HG03521 (cell line): Measurements from ENCODE around the gene TIGD1.

Experiments used
- ATAC-seq: cut with Tn5 transposase; IDR thresholded peaks from one replicate; pipeline ENCODE4 v1.9.1; 2021; ENCODE audit warnings: mild to moderate bottlenecking, moderate library complexity; ENCODE audit not compliant: unreplicated experiment

TIGD1 gene

DNA sequence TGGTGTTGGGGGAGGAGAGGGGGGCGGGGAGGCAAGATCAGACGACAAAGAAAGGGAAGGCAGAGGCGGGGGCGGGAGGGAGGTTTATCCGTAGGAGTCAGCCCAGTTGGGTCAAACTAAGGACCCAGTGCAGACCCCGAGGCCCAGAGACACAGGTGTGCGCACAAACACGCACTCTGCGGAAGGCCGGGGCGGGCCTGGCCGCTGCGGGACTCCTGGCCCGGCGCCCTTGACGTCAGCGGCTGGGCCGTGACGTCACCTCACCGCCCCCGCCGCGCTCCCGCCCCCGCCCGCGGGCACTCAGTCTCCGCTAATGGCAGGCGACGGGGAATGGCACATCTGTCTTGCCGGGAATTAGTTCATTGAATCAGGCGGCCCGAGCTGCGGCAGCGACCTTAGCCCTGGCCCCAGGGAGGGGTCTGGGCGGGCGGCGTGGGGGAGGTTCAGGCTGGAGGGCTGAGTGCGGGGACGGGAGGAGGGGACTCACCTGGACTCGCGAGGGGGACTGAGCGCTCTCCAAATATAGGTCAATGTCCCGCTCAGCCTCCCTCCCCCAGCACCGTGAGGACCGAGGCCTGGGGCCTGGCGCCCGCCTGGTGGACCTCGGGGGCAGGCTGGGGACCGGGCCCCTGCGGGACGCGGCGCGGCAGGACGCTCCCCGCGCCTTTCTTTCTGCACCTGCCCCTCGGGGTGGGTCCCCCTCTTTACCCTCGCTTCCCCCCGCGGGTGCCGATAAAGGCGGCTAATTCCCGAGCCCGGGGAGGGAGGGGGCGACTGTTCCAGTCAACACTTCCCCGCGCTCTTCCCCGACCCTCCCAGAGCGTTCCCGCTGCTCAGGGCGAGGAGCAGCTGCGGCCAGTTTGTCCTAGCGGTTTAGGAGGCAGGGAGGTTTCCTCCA is 47.2 kb downstream of the TIGD1 start:
- no peak for ATAC-seq

DNA sequence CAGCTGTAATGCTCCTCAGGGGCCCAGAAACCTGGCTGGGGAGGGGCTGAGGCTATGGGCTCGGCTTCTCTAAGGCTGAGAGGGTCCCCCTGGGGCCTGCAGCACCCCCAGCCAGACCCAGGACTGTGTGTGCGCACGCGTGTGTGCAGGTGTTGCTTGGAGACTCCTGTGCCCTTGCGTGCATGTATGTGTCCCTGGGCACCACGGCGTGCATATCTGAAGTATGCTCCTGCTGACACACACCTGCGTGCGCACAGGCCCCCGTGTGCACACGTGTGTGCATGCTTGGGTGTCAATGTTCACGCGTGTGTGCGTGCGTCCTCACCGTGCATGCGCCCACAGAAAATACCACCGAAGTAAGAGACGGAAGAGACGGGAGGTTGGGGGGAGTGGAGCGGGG is 47.8 kb downstream of the TIGD1 start:
- ATAC-seq, result no peak

DNA sequence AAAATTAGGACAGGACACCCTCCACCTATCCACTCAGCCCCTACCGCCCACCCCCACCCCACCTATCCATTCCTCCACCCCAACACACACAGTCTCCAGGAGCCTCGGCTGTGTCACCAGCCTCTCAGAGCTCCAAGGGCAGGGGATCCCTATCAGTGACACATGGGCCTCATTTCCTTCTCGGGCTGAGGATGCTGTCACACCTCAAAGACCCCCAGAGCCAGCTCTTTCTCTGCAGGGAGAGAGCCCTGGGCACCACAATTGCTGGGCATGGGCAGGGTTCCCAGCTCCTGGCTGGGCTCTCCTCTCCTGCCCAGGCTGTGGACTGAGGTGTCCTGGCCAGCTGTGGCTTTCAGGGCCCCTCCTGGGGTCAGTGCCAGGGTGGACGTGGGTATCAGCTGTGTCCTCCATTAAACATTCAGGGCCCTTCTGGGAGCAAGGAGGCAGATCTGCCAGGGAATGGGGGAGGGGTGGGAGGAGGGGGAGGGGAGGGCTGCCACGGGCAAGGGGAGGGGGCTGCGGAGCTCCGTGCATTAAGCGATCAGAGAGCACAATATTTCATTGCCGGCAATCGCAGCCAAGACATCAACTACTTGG is 48.5 kb downstream of the TIGD1 start:
- ATAC-seq, result no peak

DNA sequence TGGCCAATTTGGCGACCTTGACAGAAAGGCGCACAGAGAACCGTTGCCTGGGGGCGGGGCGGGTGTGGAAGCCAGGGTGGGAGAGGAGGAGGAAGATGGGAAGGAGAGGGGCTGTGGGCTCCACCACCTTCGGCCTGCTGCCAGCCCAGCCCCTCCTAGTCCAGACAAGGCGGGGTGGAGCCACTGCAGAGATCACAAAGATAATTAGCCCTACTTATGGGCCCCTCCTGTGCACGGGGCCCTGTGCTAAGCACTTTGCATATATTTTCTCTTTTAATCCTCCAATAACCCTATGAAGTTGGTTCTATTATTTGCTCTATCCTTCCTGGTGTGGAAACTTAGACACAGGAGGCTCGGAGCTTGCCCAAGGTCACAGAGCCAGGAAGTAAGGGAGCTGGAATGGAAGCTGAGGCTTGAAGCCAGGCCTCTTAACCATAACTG is 49.0 kb downstream of the TIGD1 start:
- ATAC-seq, result no peak

DNA sequence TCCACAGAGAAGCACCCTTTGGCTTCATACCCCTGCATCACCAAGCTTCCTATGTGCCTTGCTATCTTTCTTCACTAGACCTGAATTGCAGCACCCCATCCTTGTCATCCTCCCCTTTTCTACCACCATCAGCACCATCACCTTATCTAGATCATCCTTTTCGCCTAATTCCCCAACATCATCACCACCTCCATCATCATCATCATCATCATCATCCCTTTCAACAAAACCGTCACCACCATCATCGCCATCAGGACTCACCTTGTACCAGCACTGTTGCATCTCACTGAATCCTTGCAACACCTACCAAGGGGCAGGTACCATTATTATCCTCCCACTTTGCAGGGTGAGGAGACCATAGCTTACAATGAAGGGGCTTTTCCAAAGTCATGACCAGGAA is 51.9 kb downstream of the TIGD1 start:
- no peak for ATAC-seq
